DMS 273 (cell line): Measurements from ENCODE around the gene MKLN1.

ENCODE experiments used
- DNase-seq: peaks from one replicate; lab custom pipeline; 2025; ENCODE audit not compliant: unreplicated experiment; lab: John Stamatoyannopoulos, UW

MKLN1 gene

GRCh38 chr7:131540491-131541162 lies 213.0 kb downstream of the MKLN1 start:
- DNase-seq, result no peak

GRCh38 chr7:131543298-131543697 lies 215.6 kb downstream of the MKLN1 start:
- DNase-seq, result no peak

- DNase-seq, result no peak
Measured at GRCh38 chr7:131544021-131544420, 216.3 kb downstream of the MKLN1 start.

GRCh38 chr7:131544449-131545301 lies 217.0 kb downstream of the MKLN1 start:
- peak; percentile 33 for DNase-seq

GRCh38 chr7:131546126-131546525 lies 218.4 kb downstream of the MKLN1 start:
- no peak for DNase-seq
